Measurements from ENCODE around the gene ZPLD1. TPM values are rescaled to one million over a fixed set of nuclear protein-coding genes. Genes with fewer than 3 reads are reported as not detected.
A peak's percentile ranks its signal among the peaks of the same experiment; 100 is the strongest.

Gene ZPLD1
- total and polyA plus RNA-seq, 2 of the 4 experiments (the other 2 are of a cell fraction): under 0.01 to 0.03 TPM

DNA sequence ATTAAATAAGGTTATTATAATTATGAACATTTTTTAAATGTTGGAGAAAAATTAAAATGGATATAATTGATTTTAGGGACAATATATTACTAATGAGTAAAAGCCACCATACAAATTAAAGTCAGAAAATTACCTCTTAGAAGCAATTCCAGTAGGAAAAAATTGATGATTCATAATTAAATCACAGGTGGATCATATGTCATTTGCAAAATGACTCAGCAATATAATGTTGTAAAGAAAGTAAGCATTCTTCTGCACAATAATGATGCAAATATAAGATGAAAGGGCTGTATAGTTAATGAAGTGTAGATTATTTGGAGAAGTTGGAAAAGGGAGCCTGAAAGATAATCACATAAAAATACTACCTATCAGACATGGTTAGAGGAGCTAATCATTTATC is 25.8 kb downstream of the ZPLD1 start:
- DNase-seq: peak; percentile 3
- CTCF ChIA-PET: no interaction called here

More for the DNA sequence above, 25.8 kb downstream of the ZPLD1 start:
- Histone ChIP-seq H2AK9ac (replicated peaks; ENCODE audit: low read depth, low read length, poor library complexity) (no peak overlapping the region), H3K9me3 (ENCODE audit: control insufficient read depth, insufficient read depth, low read length) (no peaks in the 10 kb centered on the region), H2BK120ac (ENCODE audit: low read depth, low read length) (no peak overlapping the region), H2AFZ (replicated peaks; ENCODE audit: low read length, poor library complexity) (no peak overlapping the region), H3K9me1 (ENCODE audit: insufficient read depth, low read length) (no peaks in the 10 kb centered on the region), H2BK5ac (ENCODE audit: low read depth, low read length, poor library complexity, severe bottlenecking) (no peak overlapping the region), H3K27me3 (ENCODE audit: control insufficient read depth, insufficient read depth, low read length) (no peaks in the 10 kb centered on the region), H3K27ac (ENCODE audit: insufficient read depth, low read length) (no peak overlapping the region), H2BK15ac (ENCODE audit: low read depth, low read length) (no peak overlapping the region), H3K4me2 (ENCODE audit: low read depth, low read length) (no peak overlapping the region), H3K56ac (ENCODE audit: extremely low read depth, insufficient read depth, low read length) (no peak overlapping the region), H3K14ac (replicated peaks; ENCODE audit: low read depth, low read length) (no peak overlapping the region), H3K23ac (ENCODE audit: low read depth, low read length) (no peak overlapping the region), H3K4me3 (ENCODE audit: insufficient read depth, low read depth, low read length) (no peak overlapping the region), H3K18ac (ENCODE audit: low read depth, low read length) (no peak overlapping the region), H4K8ac (ENCODE audit: low read depth in 2 of 2, low read length in 2 of 2) (no peak overlapping the region), H4K5ac (ENCODE audit: low read depth, low read length) (no peak overlapping the region), H3K79me1 (ENCODE audit: low read depth in 1 of 2, low read length in 2 of 2) (no peaks in the 10 kb centered on the region), H3K4me1 (ENCODE audit: control insufficient read depth, insufficient read depth, low read length) (no peaks in the 10 kb centered on the region), H3K4ac (ENCODE audit: low read depth, low read length) (no peak overlapping the region), H3K36me3 (ENCODE audit: control insufficient read depth, insufficient read depth, low read length) (no peaks in the 10 kb centered on the region), H2AK5ac (ENCODE audit: low read depth, low read length) (no peak overlapping the region), H4K20me1 (ENCODE audit: insufficient read depth, low read length) (no peaks in the 10 kb centered on the region), H4K91ac (ENCODE audit: insufficient read depth, low read depth, low read length) (no peak overlapping the region), H3K9ac (ENCODE audit: low read depth, low read length) (no peak overlapping the region), H2BK20ac (ENCODE audit: low read depth, low read length) (no peak overlapping the region)
- intact Hi-C loops (cut with micrococcal nuclease): no loop called here
- ATAC-seq (ENCODE audit: low read depth): no peak
- in situ Hi-C loops (cut with MboI; ENCODE audit: low sequenced_read_pairs): no loop called here
- peak; percentile 70 for TF ChIP-seq MAFK (IDR thresholded peaks at IDR 0.05; ENCODE audit: low read depth, low read length)
- peak; percentile 86 for TF ChIP-seq NFE2L2 (IDR thresholded peaks at IDR 0.05; ENCODE audit: low read depth, low read length)
- TF ChIP-seq RFX5 (IDR thresholded peaks at IDR 0.05; ENCODE audit: low read depth, low read length): no peak
- TF ChIP-seq MXI1 (IDR thresholded peaks at IDR 0.05; ENCODE audit: borderline replicate concordance, low read depth, low read length): no peak
- no peak for TF ChIP-seq CTCF (conservative IDR thresholded peaks at IDR 0.05; ENCODE audit: low read depth, low read length)
- TF ChIP-seq, protein P1, sequence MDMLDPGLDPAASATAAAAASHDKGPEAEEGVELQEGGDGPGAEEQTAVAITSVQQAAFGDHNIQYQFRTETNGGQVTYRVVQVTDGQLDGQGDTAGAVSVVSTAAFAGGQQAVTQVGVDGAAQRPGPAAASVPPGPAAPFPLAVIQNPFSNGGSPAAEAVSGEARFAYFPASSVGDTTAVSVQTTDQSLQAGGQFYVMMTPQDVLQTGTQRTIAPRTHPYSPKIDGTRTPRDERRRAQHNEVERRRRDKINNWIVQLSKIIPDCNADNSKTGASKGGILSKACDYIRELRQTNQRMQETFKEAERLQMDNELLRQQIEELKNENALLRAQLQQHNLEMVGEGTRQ (IDR thresholded peaks at IDR 0.05; ENCODE audit: low read depth, low read length): no peak
- TF ChIP-seq RCOR1 (IDR thresholded peaks at IDR 0.05; ENCODE audit: insufficient replicate concordance, low read length): no peak
- no peak for TF ChIP-seq POLR2A (IDR thresholded peaks at IDR 0.05; ENCODE audit: low read depth, low read length)
- TF ChIP-seq, protein P2, sequence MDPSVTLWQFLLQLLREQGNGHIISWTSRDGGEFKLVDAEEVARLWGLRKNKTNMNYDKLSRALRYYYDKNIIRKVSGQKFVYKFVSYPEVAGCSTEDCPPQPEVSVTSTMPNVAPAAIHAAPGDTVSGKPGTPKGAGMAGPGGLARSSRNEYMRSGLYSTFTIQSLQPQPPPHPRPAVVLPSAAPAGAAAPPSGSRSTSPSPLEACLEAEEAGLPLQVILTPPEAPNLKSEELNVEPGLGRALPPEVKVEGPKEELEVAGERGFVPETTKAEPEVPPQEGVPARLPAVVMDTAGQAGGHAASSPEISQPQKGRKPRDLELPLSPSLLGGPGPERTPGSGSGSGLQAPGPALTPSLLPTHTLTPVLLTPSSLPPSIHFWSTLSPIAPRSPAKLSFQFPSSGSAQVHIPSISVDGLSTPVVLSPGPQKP (IDR thresholded peaks at IDR 0.05; ENCODE audit: borderline replicate concordance, low read depth, low read length): no peak
- TF ChIP-seq CHD1 (IDR thresholded peaks at IDR 0.05; ENCODE audit: low read depth, low read length): no peak
- no peak for TF ChIP-seq SMC3 (IDR thresholded peaks at IDR 0.05; ENCODE audit: low read depth, low read length)
- no peak for TF ChIP-seq CEBPB (IDR thresholded peaks at IDR 0.05; ENCODE audit: low read depth, low read length)
- TF ChIP-seq MAZ (IDR thresholded peaks at IDR 0.05; ENCODE audit: borderline replicate concordance, low read depth, low read length): no peak
- POLR2A ChIA-PET (ENCODE audit: unreplicated experiment): no interaction called here
- dilution Hi-C loops (cut with HindIII; ENCODE audit: low sequenced_read_pairs, unreplicated experiment): no loop called here
- no TSS peak for BruUV-seq (replicated peaks)
